Mononuclear cell (primary cell): ENCODE results near the gene DZIP1L. TPM values are rescaled to one million over a fixed set of nuclear protein-coding genes. Genes with fewer than 3 reads are reported as not detected.
"Not testable (repeated sequence)": the region's sequence is repeated elsewhere in the genome, so short reads cannot be mapped to it uniquely, and the experiment has no call there.

Experiments used
- H3K27me3 ChIP-seq: 2 replicates; pipeline ENCODE4 v1.6.0; 2011; ENCODE audit warnings: low read length, control low read depth; ENCODE audit not compliant: insufficient read depth
- H3K4me1 ChIP-seq: 2 replicates; pipeline ENCODE4 v1.5.1; 2011; ENCODE audit warnings: mild to moderate bottlenecking, low read length, control low read depth; ENCODE audit not compliant: insufficient read depth
- H3K4me3 ChIP-seq: 2 replicates; pipeline ENCODE4 v1.5.1; 2011; ENCODE audit warnings: mild to moderate bottlenecking, low read length, moderate library complexity
- H3K9me3 ChIP-seq: 2 replicates; pipeline ENCODE4 v1.5.1; 2011; ENCODE audit warnings: low read depth, mild to moderate bottlenecking, control low read depth, low read length
- total RNA-seq: library from RNA; depleted of rRNA; stranded (reverse); fragments of >200 nt; gene quantifications from one replicate; pipeline ENCODE4 v1.2.3, GENCODE V29; 2012

The DZIP1L gene
- total RNA-seq, 1 donor: 0.21 TPM

- H3K4me1 ChIP-seq: peaks cover 25% of the 10 kb centered on the region
- H3K27me3 ChIP-seq: no peaks in the 10 kb centered on the region
- no peak overlapping the region for H3K4me3 ChIP-seq
- no peaks in the 10 kb centered on the region for H3K9me3 ChIP-seq
Observed at GRCh38 chr3:138125548-138126221, 10.3 kb upstream of the DZIP1L start.

DNA sequence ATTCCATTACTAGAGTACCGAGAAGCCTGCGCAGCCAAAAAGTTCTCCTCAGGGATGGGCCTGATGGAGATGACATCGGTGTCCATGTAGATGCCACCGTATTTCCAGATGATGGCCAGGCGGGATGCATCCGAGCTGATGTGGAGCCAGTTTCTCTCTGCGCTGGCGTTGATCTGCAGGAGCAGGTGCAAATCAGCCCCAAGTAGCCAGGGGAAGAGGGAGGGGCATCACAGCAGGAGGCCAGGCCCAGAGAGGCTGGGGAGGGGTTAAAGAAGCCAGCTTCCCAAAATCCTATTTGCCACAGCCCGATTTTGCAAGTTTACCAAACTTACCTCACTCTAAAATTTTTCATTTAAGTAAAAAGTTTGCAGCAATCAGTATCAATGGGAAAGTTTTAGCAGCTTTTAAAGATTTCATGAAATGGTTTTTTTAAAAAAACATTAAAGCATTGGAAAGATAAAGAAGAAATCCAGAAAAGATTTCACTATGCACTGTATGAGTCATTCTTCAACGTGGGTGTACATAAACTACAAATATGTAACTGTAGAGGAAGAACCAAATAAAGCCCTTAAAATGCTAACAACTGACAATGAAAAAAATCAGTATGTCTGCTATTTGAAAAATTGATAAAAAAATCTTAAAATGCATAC, 9.4 kb upstream of the DZIP1L start:
- Histone ChIP-seq H3K4me3 (no peak overlapping the region), H3K27me3 (no peaks in the 10 kb centered on the region), H3K9me3 (no peaks in the 10 kb centered on the region), H3K4me1 (peaks cover 25% of the 10 kb centered on the region)

GRCh38 chr3:138124188-138124587, 8.8 kb upstream of the DZIP1L start:
- H3K4me1 ChIP-seq: peaks cover 25% of the 10 kb centered on the region
- H3K9me3 ChIP-seq: no peaks in the 10 kb centered on the region
- H3K4me3 ChIP-seq: no peak overlapping the region
- no peaks in the 10 kb centered on the region for H3K27me3 ChIP-seq

DNA sequence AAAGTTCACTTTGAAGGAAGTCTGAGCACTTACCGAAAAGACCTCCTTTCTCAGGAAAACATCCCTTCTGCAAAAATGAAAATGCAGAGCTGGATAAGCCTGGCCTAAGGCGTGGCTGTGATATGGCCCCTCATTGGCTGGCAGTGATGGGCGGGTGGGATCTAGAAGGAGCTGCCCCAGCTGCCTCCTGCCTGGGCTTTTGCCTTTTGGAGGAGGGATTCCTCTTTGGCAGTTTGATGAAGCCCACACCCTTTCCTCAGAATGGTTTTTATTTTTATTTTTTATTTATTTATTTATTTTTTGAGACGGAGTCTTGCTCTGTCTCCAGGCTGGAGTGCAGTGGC, 4.0 kb upstream of the DZIP1L start:
- Histone ChIP-seq H3K4me3 (no peak overlapping the region), H3K27me3 (peaks cover 3% of the 10 kb centered on the region), H3K9me3 (no peaks in the 10 kb centered on the region), H3K4me1 (peaks cover 19% of the 10 kb centered on the region)

DNA sequence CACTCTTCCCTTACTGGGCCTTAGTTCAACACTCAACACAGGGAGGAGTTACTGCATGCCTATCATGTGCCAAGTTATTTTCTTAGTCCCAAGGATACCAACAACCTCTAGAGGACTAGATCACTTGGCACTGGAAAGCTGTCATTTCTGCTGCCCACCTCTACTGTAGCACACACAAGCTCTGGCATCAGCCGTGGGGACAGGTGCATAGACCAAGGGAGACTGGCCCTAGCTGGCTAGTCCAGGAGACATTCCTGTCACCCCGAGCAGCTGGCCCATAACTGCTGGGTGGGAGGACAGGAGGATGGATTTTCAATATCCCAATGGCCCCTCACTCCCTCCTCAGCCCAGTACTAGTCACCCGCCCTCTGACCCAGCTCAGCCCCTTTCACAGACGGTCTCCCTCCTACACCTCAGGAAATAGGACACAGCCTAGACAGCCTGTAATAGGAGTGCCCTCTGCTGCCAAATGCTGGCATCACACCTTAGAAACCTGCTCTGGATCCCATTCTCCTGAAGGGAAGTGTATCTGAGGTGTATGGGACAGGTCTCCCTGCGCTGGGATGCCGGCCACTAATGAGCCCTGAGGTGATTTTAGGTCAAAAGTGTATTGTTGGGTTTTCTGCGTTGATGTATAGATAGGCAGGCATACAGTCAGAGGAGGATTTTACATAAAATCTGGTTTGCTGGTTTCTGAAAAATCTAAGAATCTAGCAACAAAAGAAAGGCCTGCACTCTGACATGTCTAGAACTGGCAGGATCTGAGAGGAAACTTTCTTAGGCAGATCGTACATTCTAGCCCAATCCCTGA, 3.4 kb upstream of the DZIP1L start:
- no peak overlapping the region for H3K4me3 ChIP-seq
- H3K4me1 ChIP-seq: peaks cover 15% of the 10 kb centered on the region
- H3K9me3 ChIP-seq: no peaks in the 10 kb centered on the region
- H3K27me3 ChIP-seq: peaks cover 5% of the 10 kb centered on the region

DNA sequence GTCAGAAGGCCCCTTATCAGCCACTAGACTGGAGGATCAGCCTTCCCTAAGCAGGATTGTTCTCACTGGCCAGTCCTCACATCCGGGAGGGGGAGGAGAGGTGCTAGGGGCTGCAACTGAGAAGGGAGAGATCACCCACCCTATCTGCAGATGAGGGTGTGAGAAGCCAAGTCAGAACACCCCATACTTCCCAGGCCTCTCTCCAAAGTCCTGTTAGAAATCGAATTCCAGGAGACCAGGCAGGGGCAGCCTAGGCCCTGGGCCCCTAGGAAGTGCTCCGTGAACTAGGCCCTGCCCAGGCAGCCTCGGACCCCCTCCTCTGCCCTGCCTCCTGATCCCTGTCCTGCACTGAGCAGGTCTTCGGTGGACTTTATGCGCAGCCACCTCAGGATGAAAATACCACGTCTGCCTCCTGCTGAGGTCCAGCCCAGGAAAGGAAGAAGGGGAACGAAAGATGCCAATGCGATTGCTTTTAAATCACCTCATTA, 933 bp downstream of the DZIP1L start:
- H3K27me3 ChIP-seq: peaks cover 5% of the 10 kb centered on the region
- no peaks in the 10 kb centered on the region for H3K9me3 ChIP-seq
- peaks cover 14% of the 10 kb centered on the region for H3K4me1 ChIP-seq
- H3K4me3 ChIP-seq: no peak overlapping the region

DNA sequence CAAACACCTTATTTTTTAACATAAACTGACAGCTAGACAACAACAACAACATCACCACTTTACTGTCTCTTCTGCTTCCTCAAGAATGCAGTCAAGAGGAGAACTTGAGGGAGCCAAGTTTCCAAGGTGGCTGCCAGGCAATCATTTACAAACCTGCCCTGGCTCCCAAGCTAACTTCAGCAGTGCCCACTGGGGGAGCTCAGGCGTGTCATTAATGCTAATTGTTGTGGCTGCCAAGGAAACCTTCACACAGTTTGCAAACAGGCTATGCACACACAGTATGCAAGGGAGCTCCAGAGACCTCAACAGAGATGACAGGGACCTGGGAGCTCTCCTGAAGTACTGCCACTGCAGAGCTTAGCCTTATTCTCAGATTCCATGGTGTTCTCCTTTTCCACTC, 2.1 kb downstream of the DZIP1L start:
- no peaks in the 10 kb centered on the region for H3K9me3 ChIP-seq
- no peak overlapping the region for H3K4me3 ChIP-seq
- H3K27me3 ChIP-seq: peaks cover 5% of the 10 kb centered on the region
- H3K4me1 ChIP-seq: peaks cover 14% of the 10 kb centered on the region

GRCh38 chr3:138112362-138112761, 3.0 kb downstream of the DZIP1L start:
- Histone ChIP-seq H3K9me3 (no peaks in the 10 kb centered on the region), H3K4me1 (peaks cover 14% of the 10 kb centered on the region), H3K27me3 (peaks cover 5% of the 10 kb centered on the region), H3K4me3 (no peak overlapping the region)

GRCh38 chr3:138105598-138105997, 9.8 kb downstream of the DZIP1L start:
- H3K4me3 ChIP-seq: no peak overlapping the region
- no peaks in the 10 kb centered on the region for H3K4me1 ChIP-seq
- no peaks in the 10 kb centered on the region for H3K9me3 ChIP-seq
- H3K27me3 ChIP-seq: no peaks in the 10 kb centered on the region

GRCh38 chr3:138103466-138103865, 11.9 kb downstream of the DZIP1L start:
- no peak overlapping the region for H3K4me3 ChIP-seq
- H3K9me3 ChIP-seq: no peaks in the 10 kb centered on the region
- H3K27me3 ChIP-seq: no peaks in the 10 kb centered on the region
- no peaks in the 10 kb centered on the region for H3K4me1 ChIP-seq

DNA sequence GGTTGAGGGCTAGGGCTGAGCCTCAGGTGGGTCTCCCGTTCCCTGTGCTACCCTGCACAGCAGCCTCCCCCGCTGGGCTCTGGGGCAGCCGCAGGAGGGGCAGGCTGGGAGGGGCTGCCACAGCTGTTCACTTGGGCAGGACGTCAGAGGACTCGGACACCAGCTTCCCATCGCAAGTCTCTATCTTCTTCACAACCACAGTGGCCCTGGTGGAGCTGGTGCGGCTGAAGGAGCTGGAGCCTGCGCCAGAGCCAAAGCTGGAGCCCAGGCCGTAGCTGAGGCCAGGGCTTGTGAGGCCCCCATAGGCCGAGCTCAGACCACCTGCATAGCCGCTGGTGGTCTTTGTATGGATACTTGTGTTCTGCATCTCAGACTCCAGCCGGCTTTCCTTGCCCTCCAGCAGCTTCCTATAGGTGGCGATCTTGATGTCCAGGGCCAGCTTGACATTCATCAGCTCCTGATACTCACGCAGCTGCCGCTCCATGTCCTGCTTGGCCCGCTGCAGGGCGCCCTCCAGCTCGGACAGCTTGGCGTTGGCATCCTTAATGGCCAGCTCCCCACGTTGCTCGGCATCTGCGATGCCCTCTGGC, 14.0 kb downstream of the DZIP1L start:
- not testable (repeated sequence) for H3K4me1 ChIP-seq, H3K27me3 ChIP-seq, H3K9me3 ChIP-seq, H3K4me3 ChIP-seq

GRCh38 chr3:138099417-138099816, 16.0 kb downstream of the DZIP1L start:
- Histone ChIP-seq H3K9me3 (no peaks in the 10 kb centered on the region), H3K27me3 (no peaks in the 10 kb centered on the region), H3K4me1 (no peaks in the 10 kb centered on the region), H3K4me3 (no peak overlapping the region)

DNA sequence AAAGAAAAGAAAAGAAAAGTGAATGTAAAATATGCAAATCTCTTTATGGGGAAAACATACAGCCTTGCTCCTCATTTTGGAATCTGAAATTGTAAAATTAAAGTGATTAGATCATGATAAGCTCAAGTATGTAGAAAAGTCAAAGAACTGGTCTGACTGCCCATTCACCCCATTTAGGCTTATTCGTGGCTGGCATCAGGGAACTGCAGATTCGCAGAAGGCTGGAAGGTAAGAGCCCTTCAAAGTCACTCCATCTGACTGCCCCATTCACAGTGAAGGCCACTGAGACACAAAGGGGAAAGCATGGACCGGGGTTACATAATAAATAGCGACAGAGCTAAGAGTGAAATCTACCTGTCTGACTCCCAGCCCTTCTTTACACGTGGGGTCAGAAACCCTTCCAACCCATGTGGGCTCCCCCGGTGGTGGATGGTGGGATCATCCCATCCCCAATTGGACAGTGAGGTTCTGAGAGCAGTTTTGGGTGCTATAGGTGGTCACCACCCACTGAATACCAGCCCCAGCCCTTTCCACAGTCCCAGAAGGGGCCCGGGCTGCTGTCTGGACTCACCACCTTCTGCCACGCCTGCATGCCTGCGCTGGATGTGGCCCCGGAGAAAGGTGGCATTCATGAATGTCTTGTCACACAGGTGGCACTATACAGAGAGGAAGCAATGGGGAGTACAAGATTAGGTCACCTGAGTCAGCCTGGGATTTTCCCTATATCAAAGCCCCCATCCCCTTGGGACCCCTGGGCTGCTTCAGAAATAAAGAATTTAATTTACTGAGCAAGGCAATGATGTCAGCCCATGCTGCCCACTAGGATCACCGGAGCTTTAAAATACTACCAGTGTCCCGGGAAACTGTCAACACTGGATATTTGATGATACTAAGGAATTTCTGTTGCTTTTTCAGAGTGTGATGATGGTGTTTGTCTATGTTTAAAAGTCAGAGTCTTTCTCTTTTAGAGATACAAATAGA, 17.9 kb downstream of the DZIP1L start:
- H3K4me3 ChIP-seq: no peak overlapping the region
- no peaks in the 10 kb centered on the region for H3K9me3 ChIP-seq
- H3K27me3 ChIP-seq: no peaks in the 10 kb centered on the region
- H3K4me1 ChIP-seq: no peaks in the 10 kb centered on the region

GRCh38 chr3:138093721-138094120, 21.7 kb downstream of the DZIP1L start:
- Histone ChIP-seq H3K4me3 (no peak overlapping the region), H3K27me3 (no peaks in the 10 kb centered on the region), H3K9me3 (no peaks in the 10 kb centered on the region), H3K4me1 (no peaks in the 10 kb centered on the region)
